Putamen (tissue), 1 donor: ENCODE results near the gene MAGEA2.
"Not testable (repeated sequence)": the region's sequence is repeated elsewhere in the genome, so short reads cannot be mapped to it uniquely, and the experiment has no call there.

Source experiments
- DNase-seq: peaks from one replicate; pipeline ENCODE4 v3.0.0-alpha.2; 2016; ENCODE audit warnings: low spot score

The MAGEA2 gene

DNA sequence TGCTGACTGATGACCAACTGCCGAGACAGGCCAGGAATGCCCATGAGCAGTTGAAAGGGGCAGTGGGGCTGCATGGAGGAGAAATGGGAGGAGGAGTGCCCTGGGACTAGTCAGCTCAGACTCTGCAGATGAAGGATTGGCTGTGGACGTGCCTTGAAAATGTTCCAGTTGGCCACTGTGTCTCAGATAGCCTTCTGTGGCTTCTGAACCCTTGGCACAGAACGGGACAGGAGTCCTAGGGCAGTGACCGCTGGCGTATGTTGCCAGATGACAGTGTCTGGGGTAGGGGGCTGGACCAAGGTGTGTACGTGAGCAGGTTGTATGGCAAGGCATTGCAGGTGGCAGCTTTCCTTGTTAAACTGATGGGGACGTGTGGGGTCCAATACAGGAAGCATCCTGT is 47.1 kb downstream of the MAGEA2 start:
- not testable (repeated sequence) for DNase-seq

DNA sequence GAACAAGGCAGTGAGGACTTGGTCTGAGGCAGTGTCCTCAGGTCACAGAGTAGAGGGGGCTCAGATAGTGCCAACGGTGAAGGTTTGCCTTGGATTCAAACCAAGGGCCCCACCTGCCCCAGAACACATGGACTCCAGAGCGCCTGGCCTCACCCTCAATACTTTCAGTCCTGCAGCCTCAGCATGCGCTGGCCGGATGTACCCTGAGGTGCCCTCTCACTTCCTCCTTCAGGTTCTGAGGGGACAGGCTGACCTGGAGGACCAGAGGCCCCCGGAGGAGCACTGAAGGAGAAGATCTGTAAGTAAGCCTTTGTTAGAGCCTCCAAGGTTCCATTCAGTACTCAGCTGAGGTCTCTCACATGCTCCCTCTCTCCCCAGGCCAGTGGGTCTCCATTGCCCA is 53.3 kb downstream of the MAGEA2 start:
- not testable (repeated sequence) for DNase-seq
